22Rv1 (cell line): ENCODE measurements around the gene PLXNA2.

ENCODE experiments used
- H3K27ac ChIP-seq: fragments of 450-650 bp; 2 replicates; pipeline ENCODE4 v1.5.1; 2017
- CTCF ChIP-seq: fragments of 450-650 bp; IDR thresholded peaks from 2 replicates; pipeline ENCODE4 v1.5.1; 2017; ENCODE audit warnings: mild to moderate bottlenecking
- ZFX ChIP-seq: fragments of 450-650 bp; IDR thresholded peaks from 2 replicates; pipeline ENCODE4 v1.6.1; 2017; ENCODE audit warnings: antibody characterized with exemption, borderline replicate concordance

The PLXNA2 gene

GRCh38 chr1:208163539-208163938 is 80.6 kb downstream of the PLXNA2 start:
- TF ChIP-seq ZFX (no peak), CTCF (no peak)
- H3K27ac ChIP-seq, result no peak overlapping the region

GRCh38 chr1:208162903-208163302 is 81.3 kb downstream of the PLXNA2 start:
- no peak overlapping the region for H3K27ac ChIP-seq
- no peak for TF ChIP-seq ZFX
- no peak for TF ChIP-seq CTCF

GRCh38 chr1:208161656-208162375 is 82.4 kb downstream of the PLXNA2 start:
- no peak overlapping the region for H3K27ac ChIP-seq
- TF ChIP-seq ZFX, result no peak
- no peak for TF ChIP-seq CTCF

- TF ChIP-seq ZFX, result no peak
- no peak for TF ChIP-seq CTCF
- no peak overlapping the region for H3K27ac ChIP-seq
Measured at GRCh38 chr1:208161005-208161404, 83.2 kb downstream of the PLXNA2 start.

- TF ChIP-seq ZFX (no peak), CTCF (no peak)
- no peak overlapping the region for H3K27ac ChIP-seq
Measured at GRCh38 chr1:208160259-208160819, 83.8 kb downstream of the PLXNA2 start.

- TF ChIP-seq CTCF, result no peak
- no peak for TF ChIP-seq ZFX
Measured at GRCh38 chr1:208159555-208160258, 84.5 kb downstream of the PLXNA2 start.

More at GRCh38 chr1:208159555-208160258, 84.5 kb downstream of the PLXNA2 start:
- H3K27ac ChIP-seq, result no peak overlapping the region
